Activated T-helper 1 cell treated with Interleukin-2 at 50 U/mL for 16 hours (primary cell): Measurements from ENCODE around the gene TBC1D1.

Experiments
- DNase-seq: peaks from one replicate; pipeline ENCODE4 v3.0.0-alpha.2; 2020; ENCODE audit warnings: low read depth

The TBC1D1 gene

DNA sequence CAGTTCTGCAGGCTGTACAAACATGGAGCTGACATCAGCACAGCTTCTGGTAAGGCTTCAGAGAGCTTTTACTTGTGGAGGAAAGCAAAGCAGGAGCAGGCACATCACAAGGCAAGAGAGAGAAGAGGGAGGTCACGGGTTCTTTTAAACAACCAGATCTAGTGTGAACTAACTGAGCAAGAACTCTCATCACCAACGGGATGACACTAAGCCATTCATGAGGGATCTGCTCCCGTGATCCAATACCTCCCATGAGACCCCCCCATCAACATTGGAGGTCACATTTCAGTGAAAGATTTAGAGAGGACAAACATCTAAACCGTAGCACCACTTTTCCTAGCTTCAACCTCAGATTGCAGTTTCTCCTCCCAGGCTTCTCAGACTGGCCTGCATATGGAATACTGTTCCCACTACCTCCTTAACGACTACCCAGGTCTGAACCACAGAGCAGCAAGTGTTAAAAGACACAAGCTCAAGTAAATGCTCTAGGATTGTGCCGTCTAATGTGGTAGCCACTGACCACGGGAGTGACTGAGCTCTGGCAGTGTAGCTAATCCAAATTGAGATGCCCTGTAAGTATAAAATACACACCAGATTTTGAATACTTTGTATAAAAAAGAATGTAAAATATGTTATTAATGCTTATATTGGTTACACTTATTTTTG lies 262.0 kb downstream of the TBC1D1 start:
- no peak for DNase-seq

DNA sequence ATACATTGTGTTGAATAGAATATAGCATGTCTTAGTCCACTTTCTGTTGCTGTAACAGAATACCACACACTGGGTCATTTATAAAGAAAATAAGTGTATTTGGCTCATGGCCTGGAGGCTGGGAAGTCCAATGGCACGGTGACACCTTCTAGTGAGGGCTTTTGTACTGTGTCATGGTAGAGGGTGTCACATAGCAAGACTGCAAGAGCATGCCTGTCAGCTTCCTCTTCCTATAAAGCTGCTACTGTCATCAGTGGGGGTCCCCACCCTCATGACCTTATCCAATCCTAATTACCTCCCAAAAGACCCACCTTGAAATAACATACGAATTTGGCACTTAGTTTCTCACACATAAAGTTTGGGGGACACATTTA lies 262.5 kb downstream of the TBC1D1 start:
- DNase-seq = no peak

DNA sequence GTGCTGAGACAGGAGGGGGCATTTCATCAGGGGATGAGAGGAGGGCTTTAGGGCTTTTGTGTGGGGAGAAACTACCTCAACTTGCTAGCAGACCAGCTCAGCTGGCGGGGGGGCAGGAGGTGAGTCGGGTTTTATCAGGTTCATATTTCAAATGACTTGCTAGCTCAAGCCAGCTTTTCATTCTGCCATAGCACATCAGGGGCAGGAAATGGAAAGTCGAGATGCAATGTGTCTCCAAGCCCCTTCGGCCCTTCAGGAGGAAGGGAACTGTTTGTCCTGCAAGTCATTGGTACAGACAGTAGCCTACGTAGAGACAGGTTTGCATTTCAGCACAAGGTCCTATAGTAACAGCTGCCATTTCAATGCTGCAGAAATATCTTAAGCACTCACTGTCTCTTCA lies 263.4 kb downstream of the TBC1D1 start:
- DNase-seq = no peak

DNA sequence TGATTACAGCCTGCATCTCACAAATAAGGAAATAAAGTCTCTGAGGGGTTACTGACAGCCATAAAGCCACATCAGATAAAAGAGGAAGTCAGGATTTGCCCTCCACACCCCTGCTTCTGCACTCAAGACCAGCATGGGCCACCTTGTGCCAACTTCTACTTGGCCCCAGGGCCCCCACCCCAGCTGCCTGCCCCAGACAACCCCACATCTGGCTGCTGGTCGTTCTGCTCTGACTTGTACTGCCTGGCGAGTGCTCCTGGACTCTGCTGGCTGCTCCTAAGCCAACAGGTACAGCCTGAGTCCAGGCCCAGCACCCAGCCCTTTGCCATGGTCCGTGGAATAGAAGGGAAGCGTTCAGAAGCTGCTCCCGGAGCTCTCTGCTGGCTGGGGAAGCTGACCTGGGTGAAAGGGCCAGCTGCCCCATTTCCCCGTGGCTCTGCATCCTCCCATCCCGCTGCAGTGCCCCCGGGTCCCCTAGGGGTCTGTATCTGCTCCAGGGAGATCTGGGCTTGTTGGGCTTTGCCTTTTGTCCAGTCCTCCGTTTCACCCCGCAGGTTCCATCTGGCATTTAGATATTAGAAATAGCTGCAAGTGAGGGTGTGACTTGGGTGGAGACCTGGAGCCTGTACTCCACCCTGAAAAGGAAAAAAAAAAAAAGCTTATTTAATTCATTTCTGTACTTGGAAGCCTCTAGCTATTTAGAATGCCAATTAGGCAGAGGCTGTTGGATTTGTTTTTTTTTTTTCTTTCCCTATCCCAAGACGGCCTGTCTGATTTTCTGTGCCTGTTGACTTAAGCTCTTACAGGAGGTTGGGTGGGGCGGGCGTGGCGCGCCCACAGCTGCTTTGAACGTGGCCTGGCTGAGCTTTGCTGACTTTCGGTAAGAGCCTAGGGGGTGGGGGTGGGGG lies 264.1 kb downstream of the TBC1D1 start:
- DNase-seq = no peak

DNA sequence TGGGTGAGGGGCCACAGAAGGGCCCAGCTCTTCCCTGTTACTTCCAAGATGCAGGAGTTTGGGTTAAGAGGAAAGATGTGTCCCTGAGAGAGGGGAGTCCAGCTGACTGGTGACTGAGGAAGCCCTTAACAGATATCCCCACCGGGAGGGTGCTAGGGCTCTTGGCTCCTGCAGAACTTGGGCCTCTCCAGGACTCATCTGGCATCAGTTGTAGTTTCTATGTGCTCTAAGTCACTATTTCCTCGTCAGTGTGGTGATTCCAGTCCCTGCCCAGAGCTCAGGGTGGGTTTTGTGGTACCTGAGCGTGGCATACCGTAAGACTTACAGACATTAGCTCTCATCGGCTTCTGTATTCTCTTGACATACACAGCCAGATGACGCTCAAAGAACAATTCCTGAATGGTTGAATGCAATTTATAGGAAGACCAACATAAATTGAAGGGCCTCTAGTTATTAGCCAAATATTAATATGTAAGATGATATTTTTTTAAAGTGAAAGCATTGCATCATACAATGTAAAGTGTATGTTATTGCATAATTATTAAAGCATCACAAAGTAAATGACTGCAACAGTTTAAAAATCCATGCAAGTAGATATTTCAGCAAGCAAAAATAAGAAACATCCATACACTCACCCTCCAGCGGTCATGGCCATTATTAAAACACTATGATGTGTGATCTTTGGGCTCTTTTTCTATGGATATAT lies 264.9 kb downstream of the TBC1D1 start:
- DNase-seq = no peak

DNA sequence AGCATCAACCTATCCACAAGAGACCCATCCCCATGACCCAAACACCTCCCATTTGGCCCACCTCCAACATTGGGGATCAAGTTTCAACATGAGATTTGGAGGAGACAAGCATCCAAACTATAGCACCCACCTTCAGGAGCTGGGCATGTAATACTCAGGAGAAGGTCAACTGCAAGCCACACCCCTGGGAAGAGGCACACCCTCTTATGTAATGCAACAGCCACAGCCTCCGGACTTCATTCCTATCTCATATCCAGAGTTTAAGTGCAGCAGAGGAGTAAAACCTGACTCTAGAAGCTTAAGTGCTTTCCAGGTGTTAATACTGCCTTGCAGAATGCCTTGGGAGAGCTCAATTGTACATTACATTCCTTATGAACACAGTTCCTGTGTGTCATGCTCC lies 266.7 kb downstream of the TBC1D1 start:
- DNase-seq = no peak

DNA sequence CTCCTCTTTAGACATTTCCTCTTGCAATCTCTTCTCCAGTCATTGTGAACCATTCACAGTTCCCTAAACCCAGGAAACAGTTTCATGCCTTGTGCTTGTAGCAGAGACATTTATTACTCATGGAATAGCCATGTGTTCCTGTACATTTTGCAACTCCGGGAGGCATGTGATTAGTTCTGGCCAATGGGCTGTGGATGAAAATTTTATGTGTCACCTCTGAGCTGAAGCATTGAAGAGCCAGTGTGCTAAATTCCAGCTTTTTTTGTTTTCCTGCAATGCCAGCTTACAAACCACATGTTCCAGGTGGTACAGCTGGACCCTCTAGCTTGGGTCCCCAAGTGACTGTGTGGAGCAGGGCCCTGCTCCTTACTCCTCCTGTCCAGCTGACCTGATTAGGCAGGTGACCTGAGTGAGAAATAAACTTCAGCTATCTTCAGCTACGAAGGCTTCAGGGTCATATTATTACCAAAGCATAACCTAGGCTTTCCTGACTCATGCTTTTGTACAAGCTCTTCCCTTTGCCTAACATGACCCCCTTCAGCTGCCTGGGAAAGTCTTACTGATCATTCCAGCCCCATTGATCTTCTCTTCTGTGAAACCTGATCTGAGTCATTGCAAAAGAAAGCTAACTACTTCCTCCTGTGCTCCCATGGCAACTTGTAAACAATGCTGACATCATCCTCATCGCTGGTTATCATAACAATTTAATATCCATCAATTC lies 269.8 kb downstream of the TBC1D1 start:
- no peak for DNase-seq

DNA sequence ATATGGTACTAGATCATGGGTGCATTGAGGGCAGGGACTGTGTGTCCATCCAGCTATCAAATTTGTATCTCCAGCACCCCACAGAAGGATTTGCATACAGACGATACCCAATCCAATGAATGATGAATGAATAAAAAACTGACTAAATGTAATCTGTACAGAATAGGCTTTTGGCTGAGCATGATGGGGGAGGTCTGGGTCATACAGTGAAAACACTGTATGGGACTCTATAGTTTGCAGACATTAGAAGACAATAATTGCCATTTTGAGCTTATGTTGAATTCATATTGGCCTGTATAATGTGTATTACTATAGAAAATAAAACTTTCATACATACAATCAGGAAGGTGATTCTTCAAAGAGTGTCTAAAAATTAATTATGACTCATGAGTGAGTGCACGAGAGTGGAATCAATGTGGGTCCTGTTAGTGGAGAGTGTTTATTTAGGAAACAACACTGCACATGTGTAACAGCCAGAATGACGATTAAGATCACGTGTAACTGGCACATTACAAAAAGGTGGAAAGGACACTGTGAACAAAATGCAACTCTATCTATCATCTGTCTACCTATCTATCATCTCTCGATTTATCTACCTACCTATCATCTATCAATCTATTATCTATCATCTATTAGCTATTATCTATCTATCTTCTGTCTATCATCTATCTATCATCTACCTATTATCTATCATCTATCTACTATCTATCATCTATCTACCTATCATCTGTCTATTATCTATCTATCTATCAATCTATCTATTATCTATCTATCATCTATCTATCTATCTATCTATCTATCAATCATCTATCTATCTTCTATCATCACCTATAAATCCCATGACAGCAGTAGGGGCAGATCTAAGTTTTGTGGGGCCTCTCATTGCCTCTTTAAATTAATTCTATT lies 270.6 kb downstream of the TBC1D1 start:
- no peak for DNase-seq

DNA sequence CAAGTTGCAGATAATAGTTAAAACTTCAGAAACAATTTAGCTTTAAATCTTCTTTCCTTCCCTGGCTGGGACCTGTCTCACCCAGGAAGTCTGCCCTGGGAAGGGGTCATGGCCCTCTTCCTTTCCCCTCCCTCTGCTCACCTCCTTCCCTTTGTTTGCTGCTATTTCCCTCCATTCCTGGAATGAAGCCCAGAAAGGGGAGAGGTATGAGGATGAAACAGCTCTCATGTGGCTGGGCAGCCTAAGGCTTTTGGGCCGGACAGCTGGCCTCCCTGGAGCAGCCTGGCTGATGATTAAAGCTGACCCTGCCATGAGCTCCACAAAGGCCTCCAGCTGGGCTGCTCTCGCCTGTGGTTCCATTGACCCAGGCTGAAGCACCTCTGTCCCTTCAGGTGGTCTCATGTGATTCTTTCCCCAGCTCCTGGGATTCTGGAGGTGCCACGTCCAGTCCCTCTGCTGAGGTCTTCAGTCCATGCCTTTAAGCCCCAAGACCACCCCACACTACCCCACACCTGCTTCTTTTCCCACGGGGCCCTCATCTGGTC lies 271.4 kb downstream of the TBC1D1 start:
- no peak for DNase-seq

DNA sequence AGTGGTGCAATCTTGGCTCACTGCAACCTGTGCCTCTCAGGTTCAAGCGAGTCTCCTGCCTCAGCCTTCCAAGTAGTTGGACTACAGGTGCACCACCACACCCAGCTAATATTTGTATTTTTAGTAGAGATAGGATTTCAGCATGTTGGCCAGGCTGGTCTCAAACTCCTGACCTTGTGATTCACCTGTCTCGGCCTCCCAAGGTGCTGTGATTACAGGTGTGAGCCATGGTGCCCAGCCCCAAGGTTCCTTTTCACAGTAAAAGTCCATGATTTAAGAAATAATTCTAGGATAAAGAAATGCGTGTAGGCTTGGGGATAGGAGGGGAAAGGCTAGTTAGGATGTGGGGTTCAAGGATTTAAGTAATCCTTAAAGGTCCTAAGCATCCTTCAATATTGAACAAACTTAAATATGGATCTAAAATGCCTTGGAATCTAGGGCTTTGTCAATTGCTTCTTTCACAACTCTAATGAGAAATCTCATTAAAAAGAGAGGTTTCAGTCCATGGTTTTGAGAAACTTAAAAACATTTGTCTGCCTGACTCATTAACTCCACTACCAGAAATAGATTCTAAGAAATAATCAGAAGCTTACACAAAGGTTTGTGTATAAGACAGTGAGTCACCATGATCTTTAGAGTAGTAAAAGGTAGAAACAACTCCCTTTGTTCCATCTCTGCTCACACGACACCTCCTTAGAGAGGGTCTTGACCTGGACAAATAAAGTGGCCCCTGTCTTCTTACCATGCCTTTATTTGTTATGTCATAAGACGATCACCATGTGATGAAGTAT lies 272.5 kb downstream of the TBC1D1 start:
- no peak for DNase-seq

DNA sequence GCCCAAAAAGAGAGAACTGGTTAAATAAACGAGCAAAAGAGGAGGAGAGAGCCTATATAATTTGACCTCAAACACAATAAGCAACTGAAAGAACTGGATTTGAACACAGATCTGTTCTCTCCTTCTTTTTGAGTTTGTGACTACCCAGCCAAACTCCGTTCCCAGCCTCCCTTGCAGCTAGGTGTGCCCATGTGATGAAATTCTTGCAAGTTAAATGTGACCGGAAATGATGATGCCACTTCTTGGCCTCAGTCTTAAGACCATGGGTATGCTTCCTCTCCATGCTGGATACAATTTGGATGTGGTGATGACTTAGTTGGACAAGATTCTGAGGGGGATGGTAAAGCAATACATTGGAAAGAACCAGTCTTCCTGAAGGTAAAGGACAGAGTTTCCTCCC lies 273.5 kb downstream of the TBC1D1 start:
- no peak for DNase-seq

DNA sequence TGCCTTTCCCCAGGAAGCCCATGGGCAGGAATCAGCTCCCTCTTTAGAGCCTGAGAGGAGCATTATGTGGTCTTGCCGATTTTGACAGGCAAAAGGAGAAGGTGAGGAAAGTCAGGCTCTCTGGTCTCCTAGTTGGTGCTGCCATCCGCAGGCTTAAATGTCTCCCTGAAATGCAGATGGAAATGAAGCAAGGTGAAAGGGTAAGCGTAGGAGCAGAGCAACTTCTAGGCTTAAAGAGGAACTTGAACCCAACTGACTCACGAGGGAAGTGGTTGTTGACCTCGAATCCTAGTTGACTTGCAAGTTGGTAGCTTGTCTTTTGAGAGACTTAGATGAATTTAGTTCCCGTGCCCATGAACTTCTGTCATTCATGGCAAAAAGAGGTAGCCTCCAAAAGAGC lies 275.2 kb downstream of the TBC1D1 start:
- no peak for DNase-seq

DNA sequence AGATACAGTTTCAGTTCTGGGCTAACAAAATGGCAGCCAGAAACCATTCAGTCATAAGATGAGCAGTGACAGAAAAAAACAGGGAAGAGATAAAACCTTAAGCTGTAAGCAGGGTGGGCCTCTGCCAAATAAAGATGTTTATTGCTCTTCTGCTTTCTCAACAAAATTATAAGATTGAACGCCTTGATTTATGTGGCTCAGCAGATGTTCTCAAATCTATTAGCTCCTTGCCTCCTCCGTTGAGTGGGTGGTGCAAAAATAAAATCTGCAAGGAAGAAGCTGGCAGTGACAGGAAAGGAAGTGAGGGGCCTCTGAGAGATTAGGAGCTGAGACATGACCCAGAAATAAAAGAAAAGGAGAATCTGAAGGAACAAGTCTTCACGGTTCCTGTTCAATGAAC lies 275.9 kb downstream of the TBC1D1 start:
- DNase-seq = no peak

DNA sequence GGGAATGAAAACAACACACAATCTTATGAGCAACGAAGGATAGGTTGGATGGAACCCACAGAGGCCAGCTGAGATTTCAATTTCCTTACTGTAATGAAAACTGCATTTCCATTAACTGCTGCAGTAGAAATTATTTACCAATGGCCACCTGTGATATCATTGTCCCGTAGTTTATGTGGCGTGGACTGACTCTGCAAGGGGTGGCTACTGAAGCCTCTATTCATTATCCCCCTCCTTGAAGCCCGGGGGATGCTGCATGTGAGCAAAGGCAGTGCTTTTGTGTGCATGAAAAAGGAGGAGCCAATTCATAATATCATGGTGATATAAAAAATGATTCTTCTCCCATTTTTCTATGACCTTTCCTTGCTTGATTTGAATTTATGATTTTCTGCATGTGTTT lies 277.1 kb downstream of the TBC1D1 start:
- DNase-seq = no peak

DNA sequence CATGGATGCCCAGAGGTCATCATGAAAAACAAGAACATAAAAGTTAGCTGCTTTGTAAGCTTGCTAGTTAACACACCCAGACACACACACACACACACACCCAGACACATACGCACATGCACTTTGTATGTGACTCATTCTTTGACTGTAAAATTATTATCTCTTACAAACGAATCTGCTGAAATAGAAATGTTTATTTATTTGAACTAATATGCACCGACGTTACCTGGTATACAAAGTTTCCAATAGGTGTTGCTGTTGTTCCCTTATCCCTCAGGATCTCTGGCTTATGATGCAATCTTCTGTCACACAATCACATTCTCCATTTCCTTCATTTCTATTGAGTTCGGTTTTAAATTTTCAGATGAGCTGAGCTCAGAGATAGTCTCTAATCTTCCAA lies 278.6 kb downstream of the TBC1D1 start:
- DNase-seq = no peak

DNA sequence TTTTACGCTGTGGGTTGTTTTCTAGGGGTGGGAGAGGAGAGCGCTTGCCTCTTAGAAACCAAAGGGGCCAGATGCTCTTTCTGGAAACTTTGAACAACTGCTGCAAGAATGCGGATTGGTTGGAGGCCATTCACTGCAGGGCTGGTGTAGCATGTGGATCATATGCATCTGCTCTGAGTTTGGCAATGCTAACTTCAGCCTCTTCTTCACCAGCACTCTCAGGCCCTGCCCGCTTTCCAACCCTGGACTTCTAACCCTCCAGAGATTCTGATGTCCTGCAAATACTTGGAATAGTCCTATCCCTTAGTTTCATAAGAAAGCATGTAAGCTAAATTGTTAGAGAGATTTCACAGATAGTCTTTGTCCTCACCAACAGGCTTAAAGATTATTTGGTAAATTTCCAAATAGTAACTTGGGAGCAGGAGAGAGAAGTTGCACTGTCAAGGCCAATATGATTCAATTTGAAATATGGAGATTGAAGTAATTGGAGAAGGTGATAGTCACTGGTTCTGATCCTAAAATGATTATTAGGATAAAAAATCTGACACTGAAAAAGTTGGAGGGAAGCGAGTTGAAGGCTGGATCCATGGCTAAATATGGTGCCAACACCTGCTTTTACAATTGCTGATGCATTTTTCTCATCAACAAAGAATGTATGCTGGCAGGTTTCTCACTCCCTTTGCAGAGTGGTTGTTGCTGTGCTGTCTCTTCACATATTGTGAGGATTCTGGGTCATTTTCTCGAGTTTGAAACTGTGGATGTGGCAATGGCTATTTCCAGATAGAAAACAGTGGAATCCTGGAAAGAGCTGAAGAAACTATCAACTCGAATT lies 279.7 kb downstream of the TBC1D1 start:
- DNase-seq = no peak

DNA sequence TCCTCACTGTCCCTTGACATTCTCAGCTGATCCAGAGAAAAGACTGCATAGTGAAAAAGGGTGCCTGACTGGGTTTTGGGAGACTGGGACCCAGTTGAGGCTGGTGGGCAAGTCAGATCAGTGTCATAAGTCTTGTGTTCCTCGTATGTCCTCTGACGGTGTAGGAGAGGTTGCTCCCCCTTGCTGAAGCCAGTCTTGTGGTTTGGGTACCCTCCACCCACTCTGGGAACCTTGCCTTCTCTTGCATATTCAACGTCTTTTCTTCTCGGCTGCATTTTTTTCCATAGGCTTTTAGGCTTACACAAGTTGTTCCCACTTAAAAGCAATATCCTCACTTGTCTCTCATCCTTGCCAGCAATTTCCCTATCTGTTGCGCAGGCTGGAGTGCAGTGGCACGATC lies 281.2 kb downstream of the TBC1D1 start:
- no peak for DNase-seq

DNA sequence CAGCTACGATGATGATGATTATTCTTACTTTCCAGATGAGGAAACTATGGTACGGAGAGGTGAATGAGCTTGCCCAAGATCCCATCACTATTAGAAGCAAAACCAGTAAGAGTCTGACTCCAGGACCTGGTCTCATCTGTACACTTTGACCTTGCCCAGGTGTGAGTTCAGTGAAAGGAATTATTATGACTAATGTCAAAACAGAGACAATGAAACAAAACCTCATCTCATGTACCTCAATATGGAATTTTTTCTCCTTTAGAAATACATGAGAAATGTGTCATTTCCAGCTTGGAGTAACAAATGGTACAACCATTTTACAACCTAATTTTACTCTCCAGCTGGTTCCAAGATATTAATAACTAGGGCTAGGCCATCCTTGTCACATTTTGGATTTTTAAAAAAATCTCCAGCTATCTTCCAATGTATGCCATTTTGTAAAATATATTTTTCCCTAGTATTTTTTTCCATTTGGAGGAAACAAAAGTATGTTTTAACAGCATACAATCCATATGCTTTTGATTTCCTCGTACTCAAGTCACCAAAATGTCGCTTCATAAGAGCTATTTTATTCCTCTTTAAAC lies 283.1 kb downstream of the TBC1D1 start:
- no peak for DNase-seq

DNA sequence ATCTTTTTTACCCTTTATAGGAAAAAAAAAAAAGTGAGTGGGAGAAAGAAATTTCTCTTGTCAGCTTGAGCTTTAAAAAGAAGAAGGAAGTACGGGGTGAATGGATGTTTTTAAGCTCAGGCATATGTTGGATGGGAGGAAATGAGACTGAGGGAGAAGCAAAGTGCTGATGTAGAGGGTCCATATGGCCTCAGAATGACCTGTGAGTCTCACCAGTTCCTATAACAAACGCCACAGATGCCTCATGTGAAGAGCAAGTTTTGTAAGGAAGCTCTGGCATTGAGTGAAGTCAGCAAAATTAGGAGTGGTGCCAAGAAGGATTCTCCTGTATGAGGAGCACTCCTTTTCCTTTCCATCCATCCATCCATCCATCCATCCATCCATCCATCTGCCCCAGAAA lies 283.9 kb downstream of the TBC1D1 start:
- DNase-seq = no peak
